Prostate gland (tissue), 2 donors: ENCODE data around the gene NFASC. TPM values are rescaled to one million over a fixed set of nuclear protein-coding genes. Genes with fewer than 3 reads are reported as not detected.

Experiments used
- DNase-seq: peaks from one replicate; pipeline ENCODE4 v3.0.0-alpha.2; 2019; ENCODE audit warnings: low spot score
- H3K27ac ChIP-seq, 2 donors: fragments of 200-600 bp; sonication (generic); 2 replicates each; pipeline ENCODE4 v1.5.1; 2017 to 2019
- H3K27me3 ChIP-seq: fragments of 200-600 bp; sonication (generic); replicated peaks from 2 replicates; pipeline ENCODE4 v1.5.1; 2019; ENCODE audit not compliant: insufficient read depth
- H3K36me3 ChIP-seq, 2 donors: fragments of 200-600 bp; sonication (generic); 1 replicate in 1 of 2; 2 replicates in 1 of 2; pipeline versions ENCODE4 v1.5.1 to v1.8.1; 2017 to 2019
- H3K4me1 ChIP-seq: fragments of 200-600 bp; sonication (generic); replicated peaks from 2 replicates; pipeline ENCODE4 v1.5.1; 2019
- H3K4me3 ChIP-seq, 2 donors: fragments of 200-600 bp; sonication (generic); 2 replicates each; pipeline ENCODE4 v1.5.1; 2017 to 2019
- H3K9me3 ChIP-seq: fragments of 200-600 bp; sonication (generic); 2 replicates; pipeline ENCODE4 v1.5.1; 2017
- POLR2A ChIP-seq: fragments of 450-650 bp; IDR thresholded peaks from one replicate; pipeline ENCODE4 v1.6.1; 2016; ENCODE audit warnings: antibody characterized with exemption, mild to moderate bottlenecking
- POLR2AphosphoS5 ChIP-seq: sonication (generic); formaldehyde crosslinking; IDR thresholded peaks from one replicate; pipeline ENCODE4 v1.6.1; 2017; ENCODE audit warnings: antibody characterized with exemption
- WGBS: methylation state at CpG from one replicate; pipeline ENCODE4 v1.1.5; 2018; 5-methylcytosine and 5-hydroxymethylcytosine counted together
- intact Hi-C: fragments of 100-400 bp; cut with DNase I; formaldehyde crosslinking; loops from one replicate; pipeline ENCODE4 v1.14.2; 2022
- total RNA-seq, 2 donors: library from RNA; depleted of rRNA; stranded (reverse); fragments of >200 nt; gene quantifications; one replicate each; pipeline ENCODE4 v1.1.0, GENCODE V29; 2016
- TF ChIP-seq, protein P1 (sequence below), 4 experiments: fragments of 200-600 bp in 2 of 4; fragments of 450-650 bp in 2 of 4; sonication (generic) in 2 of 4; IDR thresholded peaks; 1 replicate in 3 of 4; 2 replicates in 1 of 4; pipeline ENCODE4 v1.5.1; 2016 to 2019; ENCODE audit warnings: antibody characterized with exemption in 4 of 4, mild to moderate bottlenecking in 2 of 4, moderate library complexity in 2 of 4

The NFASC gene
- total RNA-seq, 2 donors from 2014 or later: 3.7 to 13.2 TPM

- Histone ChIP-seq H3K27me3 (no peaks in the 10 kb centered on the region), H3K27ac (no peak overlapping the region), H3K36me3 (no peaks in the 10 kb centered on the region), H3K9me3 (no peaks in the 10 kb centered on the region), H3K4me3 (no peak overlapping the region), H3K4me1 (no peaks in the 10 kb centered on the region)
- TF ChIP-seq POLR2AphosphoS5: no peak
- TF ChIP-seq, protein P1, sequence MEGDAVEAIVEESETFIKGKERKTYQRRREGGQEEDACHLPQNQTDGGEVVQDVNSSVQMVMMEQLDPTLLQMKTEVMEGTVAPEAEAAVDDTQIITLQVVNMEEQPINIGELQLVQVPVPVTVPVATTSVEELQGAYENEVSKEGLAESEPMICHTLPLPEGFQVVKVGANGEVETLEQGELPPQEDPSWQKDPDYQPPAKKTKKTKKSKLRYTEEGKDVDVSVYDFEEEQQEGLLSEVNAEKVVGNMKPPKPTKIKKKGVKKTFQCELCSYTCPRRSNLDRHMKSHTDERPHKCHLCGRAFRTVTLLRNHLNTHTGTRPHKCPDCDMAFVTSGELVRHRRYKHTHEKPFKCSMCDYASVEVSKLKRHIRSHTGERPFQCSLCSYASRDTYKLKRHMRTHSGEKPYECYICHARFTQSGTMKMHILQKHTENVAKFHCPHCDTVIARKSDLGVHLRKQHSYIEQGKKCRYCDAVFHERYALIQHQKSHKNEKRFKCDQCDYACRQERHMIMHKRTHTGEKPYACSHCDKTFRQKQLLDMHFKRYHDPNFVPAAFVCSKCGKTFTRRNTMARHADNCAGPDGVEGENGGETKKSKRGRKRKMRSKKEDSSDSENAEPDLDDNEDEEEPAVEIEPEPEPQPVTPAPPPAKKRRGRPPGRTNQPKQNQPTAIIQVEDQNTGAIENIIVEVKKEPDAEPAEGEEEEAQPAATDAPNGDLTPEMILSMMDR (IDR thresholded peaks at IDR 0.05): no peak
- TF ChIP-seq POLR2A: no peak
- intact Hi-C loops: no loop called here
- DNase-seq: no peak
- 64% methylated on average over 11 of the region's 11 CpGs for WGBS
Observed at GRCh38 chr1:204927673-204928641, 57.3 kb downstream of the NFASC start.

DNA sequence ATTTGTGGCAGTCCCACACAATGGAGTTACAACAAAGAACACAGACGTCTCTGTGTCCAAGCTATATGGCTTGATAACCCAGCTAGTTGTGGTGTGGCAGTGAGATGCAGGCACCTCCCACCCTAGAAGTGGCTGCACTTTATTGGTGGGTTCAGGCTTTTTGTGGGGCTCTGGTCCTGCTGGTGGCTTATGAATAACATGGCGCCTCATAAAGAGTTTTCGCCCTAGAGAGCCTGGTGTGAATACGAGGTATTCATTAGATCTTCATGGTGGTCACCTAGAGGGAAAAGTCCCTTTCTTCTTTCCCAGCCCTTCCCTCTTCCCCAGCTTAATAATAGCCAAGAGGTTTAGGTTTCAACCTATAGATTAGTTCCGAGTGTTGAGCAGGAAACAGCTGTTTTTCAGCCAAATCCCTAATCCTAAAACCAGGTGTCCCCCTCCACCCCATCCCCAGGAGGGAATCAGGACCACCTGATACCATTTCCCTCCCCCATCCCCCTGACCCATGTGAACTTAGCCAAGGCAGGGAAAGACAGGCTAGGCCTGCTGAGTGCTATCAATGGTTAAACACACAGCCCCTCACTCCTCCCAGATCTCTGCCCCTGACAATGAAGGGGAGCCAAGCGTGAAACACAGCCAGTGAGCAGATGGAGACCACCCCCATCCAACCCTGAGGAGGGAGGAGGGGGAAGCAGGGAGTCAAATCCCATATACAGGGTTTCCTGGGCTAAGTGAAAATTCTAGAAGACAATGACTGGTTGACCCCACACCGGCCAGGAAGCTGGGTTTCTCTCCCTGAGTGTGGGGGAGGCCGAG, 58.2 kb downstream of the NFASC start:
- intact Hi-C loops: no loop called here
- WGBS: 79% methylated on average over 8 of the region's 8 CpGs
- Histone ChIP-seq H3K36me3 (no peaks in the 10 kb centered on the region), H3K9me3 (no peaks in the 10 kb centered on the region), H3K4me3 (no peak overlapping the region), H3K27me3 (no peaks in the 10 kb centered on the region), H3K27ac (no peak overlapping the region), H3K4me1 (no peaks in the 10 kb centered on the region)
- TF ChIP-seq POLR2A (no peak), POLR2AphosphoS5 (no peak)
- TF ChIP-seq, protein P1 (IDR thresholded peaks at IDR 0.05): no peak
- DNase-seq: no peak

DNA sequence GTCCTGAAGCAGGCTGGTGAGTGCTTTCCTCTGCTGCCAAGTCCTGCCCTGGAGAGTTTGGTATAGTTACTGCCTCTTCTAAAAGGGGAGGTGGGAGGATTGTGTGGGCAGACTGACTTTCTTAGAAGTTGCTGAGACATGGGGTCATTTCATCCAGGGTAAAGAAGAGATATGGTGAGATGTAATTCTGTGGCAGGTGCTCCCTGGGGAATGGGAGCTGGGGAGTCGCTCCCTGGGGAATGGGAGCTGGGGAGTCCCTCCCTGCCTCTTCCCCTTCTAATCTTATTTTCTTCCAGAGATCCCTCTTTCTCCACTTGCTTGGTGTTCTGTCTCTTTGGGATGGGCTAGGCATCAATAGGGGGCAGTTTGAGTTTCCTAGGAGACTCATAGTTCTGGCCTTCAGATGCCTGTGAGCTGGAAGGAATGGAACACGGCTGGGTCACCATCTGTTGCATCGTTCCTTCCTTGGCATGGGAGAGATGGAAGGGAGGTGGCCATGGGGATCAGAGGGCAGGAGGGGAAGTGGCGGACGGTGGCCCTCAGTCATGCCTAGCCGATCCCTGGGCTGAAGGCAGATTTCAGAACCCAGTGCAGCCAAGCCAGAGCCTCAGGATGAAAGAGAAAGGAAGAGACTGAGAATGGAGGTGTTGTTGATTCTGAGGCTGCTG, 59.0 kb downstream of the NFASC start:
- Histone ChIP-seq H3K36me3 (no peaks in the 10 kb centered on the region), H3K27me3 (no peaks in the 10 kb centered on the region), H3K4me1 (no peaks in the 10 kb centered on the region), H3K27ac (no peak overlapping the region), H3K4me3 (no peak overlapping the region), H3K9me3 (no peaks in the 10 kb centered on the region)
- TF ChIP-seq, protein P1 (IDR thresholded peaks at IDR 0.05): no peak
- TF ChIP-seq POLR2A: no peak
- TF ChIP-seq POLR2AphosphoS5: no peak
- 67% methylated on average over 6 of the region's 6 CpGs for WGBS
- DNase-seq: no peak
- intact Hi-C loops: no loop called here

GRCh38 chr1:204930155-204930523, 59.5 kb downstream of the NFASC start:
- Histone ChIP-seq H3K9me3 (no peaks in the 10 kb centered on the region), H3K27me3 (no peaks in the 10 kb centered on the region), H3K27ac (no peak overlapping the region), H3K4me3 (no peak overlapping the region), H3K36me3 (no peaks in the 10 kb centered on the region), H3K4me1 (no peaks in the 10 kb centered on the region)
- intact Hi-C loops: no loop called here
- 83% methylated on average over 3 of the region's 3 CpGs for WGBS
- no peak for DNase-seq
- TF ChIP-seq POLR2A: no peak
- no peak for TF ChIP-seq POLR2AphosphoS5
- TF ChIP-seq, protein P1 (IDR thresholded peaks at IDR 0.05): no peak
